Tibial nerve (tissue), 4 donors: ENCODE data around the gene AMZ2. TPM values are rescaled to one million over a fixed set of nuclear protein-coding genes. Genes with fewer than 3 reads are reported as not detected.
"Not testable (repeated sequence)": the region's sequence is repeated elsewhere in the genome, so short reads cannot be mapped to it uniquely, and the experiment has no call there.

Experiments used
- DNase-seq, 2 donors: peaks; one replicate each; pipeline ENCODE4 v3.0.0-alpha.2; 2019; ENCODE audit warnings: low spot score in 2 of 2
- H3K27ac ChIP-seq, 4 donors: fragments of 200-600 bp; sonication (generic) in 3 of 4; one replicate each; pipeline ENCODE4 v1.5.1; 2017 to 2019; ENCODE audit warnings: mild to moderate bottlenecking in 1 of 4
- H3K27me3 ChIP-seq, 2 donors: fragments of 200-600 bp; sonication (generic) in 1 of 2; one replicate each; pipeline versions ENCODE4 v1.5.1 to v1.6.0; 2017 to 2019
- H3K36me3 ChIP-seq, 3 donors: fragments of 200-600 bp; sonication (generic); one replicate each; pipeline ENCODE4 v1.5.1; 2018 to 2019
- H3K4me1 ChIP-seq, 4 donors: fragments of 200-600 bp; sonication (generic) in 3 of 4; one replicate each; pipeline ENCODE4 v1.5.1; 2017 to 2019
- H3K4me3 ChIP-seq, 4 donors: fragments of 200-600 bp; sonication (generic) in 3 of 4; one replicate each; pipeline ENCODE4 v1.5.1; 2017 to 2019; ENCODE audit warnings: mild to moderate bottlenecking in 1 of 4, moderate library complexity in 1 of 4
- H3K9me3 ChIP-seq, 4 donors: fragments of 200-600 bp; sonication (generic) in 3 of 4; one replicate each; pipeline ENCODE4 v1.5.1; 2017 to 2019
- CTCF ChIP-seq, 5 experiments: fragments of 200-600 bp in 3 of 5; fragments of 450-650 bp in 2 of 5; sonication (generic) in 3 of 5; IDR thresholded peaks; one replicate each; pipeline ENCODE4 v1.5.1; 2016 to 2019; ENCODE audit warnings: antibody characterized with exemption in 5 of 5, mild to moderate bottlenecking in 3 of 5, moderate library complexity in 2 of 5
- EP300 ChIP-seq, 2 donors: sonication (generic); formaldehyde crosslinking; IDR thresholded peaks; one replicate each; pipeline ENCODE4 v1.6.1; 2017; ENCODE audit warnings: antibody characterized with exemption in 2 of 2, mild to moderate bottlenecking in 1 of 2
- POLR2A ChIP-seq, 2 donors: fragments of 450-650 bp; IDR thresholded peaks; one replicate each; pipeline ENCODE4 v1.6.1; 2017; ENCODE audit warnings: antibody characterized with exemption in 2 of 2, mild to moderate bottlenecking in 2 of 2, moderate library complexity in 2 of 2
- WGBS, 2 donors: methylation state at CpG; one replicate each; pipeline ENCODE4 v1.1.5; 2018; 5-methylcytosine and 5-hydroxymethylcytosine counted together
- total RNA-seq, 4 donors: library from RNA; depleted of rRNA; stranded (reverse); fragments of >200 nt; gene quantifications; one replicate each; pipeline ENCODE4 v1.1.0, GENCODE V29; 2016

The AMZ2 gene, protein sequence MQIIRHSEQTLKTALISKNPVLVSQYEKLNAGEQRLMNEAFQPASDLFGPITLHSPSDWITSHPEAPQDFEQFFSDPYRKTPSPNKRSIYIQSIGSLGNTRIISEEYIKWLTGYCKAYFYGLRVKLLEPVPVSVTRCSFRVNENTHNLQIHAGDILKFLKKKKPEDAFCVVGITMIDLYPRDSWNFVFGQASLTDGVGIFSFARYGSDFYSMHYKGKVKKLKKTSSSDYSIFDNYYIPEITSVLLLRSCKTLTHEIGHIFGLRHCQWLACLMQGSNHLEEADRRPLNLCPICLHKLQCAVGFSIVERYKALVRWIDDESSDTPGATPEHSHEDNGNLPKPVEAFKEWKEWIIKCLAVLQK
- total RNA-seq: 10 to 100 TPM; 27.6 to 38.2 (median 31.7) TPM

DNA sequence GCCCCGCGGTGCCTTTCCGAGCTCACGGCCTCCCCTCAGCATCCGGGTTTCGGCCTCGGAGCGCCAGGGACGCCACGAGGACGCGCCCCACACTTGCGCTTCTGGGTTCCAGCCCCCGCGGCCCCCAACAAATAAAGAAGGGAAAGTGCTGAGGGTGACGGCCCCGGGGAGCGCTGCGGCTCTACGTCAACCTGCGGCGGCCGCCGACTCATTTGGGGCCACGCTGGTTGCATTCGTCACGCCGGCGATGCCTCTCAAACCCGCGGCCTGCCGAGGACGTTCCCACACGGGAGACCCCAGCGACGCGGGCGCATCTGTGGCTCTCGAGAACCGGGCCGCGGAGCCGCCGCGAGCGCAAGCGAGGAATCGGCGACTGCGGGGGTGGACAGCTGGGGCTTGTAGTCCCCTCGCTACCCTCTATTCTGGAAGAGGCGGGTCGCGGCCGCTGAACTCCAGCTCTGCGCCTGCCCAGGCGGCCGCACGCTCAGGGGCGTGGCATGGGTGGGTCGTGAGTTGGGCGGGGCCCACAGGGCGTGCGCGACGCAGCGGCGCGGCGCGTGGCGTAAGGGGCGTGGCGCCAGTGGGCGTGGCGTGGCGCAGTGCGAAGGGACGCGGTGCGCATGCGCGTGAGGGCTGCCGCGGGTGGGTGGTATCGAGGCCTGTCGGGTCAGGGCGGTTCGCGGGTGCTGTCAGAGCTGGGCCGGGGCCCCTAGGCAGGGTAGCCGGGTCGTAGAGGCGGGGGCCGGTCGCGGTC, at the start of gene AMZ2:
TSS of gene AMZ2 (plus strand) at position 599 of the 754 bp plus-strand sequence. CDS start 2,145 bp downstream, outside the sequence.
- H3K27me3 ChIP-seq: no peaks in the 10 kb centered on the region
- H3K4me3 ChIP-seq: peak within 1 kb of the TSS; percentile 68 to 96 (median 88)
- H3K27ac ChIP-seq: peak within 1 kb of the TSS; percentile 94 to 98 (median 97)
- DNase-seq: peak; percentile 88 to 89
- H3K4me1 ChIP-seq: peaks cover 0 to 20% (median 6%) of the 10 kb centered on the region in 4 donors
- 0 to 1% methylated on average over 57 to 61 of the region's 97 CpGs for WGBS, 2 donors
- H3K9me3 ChIP-seq: no peaks in the 10 kb centered on the region
- peaks cover 0 to 23% (median 0%) of the 10 kb centered on the region in 3 donors for H3K36me3 ChIP-seq
- TF ChIP-seq CTCF (IDR thresholded peaks at IDR 0.05): peak in 2 of 5 experiments; percentile 45 to 49
- peak; percentile 91 to 98 for TF ChIP-seq POLR2A (IDR thresholded peaks at IDR 0.05)
- TF ChIP-seq EP300 (IDR thresholded peaks at IDR 0.05): peak; percentile 31 to 99

- WGBS, 2 donors: 1 to 2% methylated on average over 16 to 69 of the region's 101 CpGs
- TF ChIP-seq EP300 (IDR thresholded peaks at IDR 0.05) (no peak), POLR2A (IDR thresholded peaks at IDR 0.05) (no peak), CTCF (IDR thresholded peaks at IDR 0.05) (no peak)
- Histone ChIP-seq H3K9me3 (no peaks in the 10 kb centered on the region), H3K4me1 (peaks cover 0 to 56% (median 46%) of the 10 kb centered on the region in 4 donors), H3K27ac (no peak overlapping the region), H3K4me3 (peak overlapping the region in 2 of 4 donors; percentile 31 to 42), H3K27me3 (peaks cover 0 to 65% of the 10 kb centered on the region in 2 donors), H3K36me3 (no peaks in the 10 kb centered on the region)
- DNase-seq: no peak
These were observed 48.7 kb upstream of the AMZ2 start for GRCh38 chr17:68198931-68199836.

DNA sequence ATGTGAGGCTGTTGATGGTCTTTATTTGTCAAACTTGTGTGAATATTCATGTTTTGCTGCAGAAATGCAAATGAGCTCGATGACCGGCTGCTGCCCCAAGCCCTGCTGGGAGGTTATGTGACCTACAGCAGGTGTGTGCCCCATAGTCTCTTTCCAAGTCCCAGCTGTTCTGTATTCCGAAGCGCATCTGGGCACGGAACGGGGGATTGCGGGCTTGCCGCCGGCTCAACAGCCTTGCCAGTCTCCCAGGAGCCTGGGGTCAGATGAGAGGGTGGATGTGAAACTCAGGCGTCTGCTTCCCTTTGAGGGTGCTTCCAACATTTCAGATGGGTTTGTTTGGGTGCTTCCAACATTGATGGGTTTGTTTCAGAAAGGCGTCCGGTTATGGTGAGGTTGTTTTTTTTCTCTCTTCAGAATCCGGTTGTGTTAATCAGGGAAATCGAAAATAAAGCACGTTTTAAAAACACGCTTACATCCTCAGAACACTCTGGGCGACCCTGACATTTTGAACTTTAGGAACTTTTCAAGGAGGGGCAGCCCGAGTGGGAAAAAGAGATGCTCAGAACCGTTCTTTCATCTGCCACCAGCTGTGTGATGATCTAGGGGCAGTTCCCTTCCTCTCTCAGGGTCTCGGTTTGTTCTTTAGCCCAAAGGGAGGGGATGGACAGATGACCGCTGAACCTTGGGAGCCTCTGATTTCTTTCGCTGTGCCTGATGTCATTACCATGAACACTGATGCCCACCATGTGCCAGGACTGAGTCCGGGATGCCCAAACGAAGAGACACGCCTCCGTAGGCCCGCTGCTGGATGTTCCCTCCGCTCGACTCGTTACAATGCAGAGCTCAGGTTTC, 47.8 kb upstream of the AMZ2 start:
- Histone ChIP-seq H3K4me3 (peak overlapping the region; percentile 2 to 42 (median 16)), H3K27ac (no peak overlapping the region), H3K27me3 (peaks cover 0 to 62% of the 10 kb centered on the region in 2 donors), H3K9me3 (no peaks in the 10 kb centered on the region), H3K36me3 (no peaks in the 10 kb centered on the region), H3K4me1 (peaks cover 0 to 62% (median 46%) of the 10 kb centered on the region in 4 donors)
- whole genome bisulfite sequencing, 2 donors: 4 to 5% methylated on average over 29 to 30 of the region's 30 CpGs
- DNase-seq: no peak
- TF ChIP-seq POLR2A (IDR thresholded peaks at IDR 0.05): no peak
- TF ChIP-seq EP300 (IDR thresholded peaks at IDR 0.05): no peak
- TF ChIP-seq CTCF (IDR thresholded peaks at IDR 0.05): no peak

DNA sequence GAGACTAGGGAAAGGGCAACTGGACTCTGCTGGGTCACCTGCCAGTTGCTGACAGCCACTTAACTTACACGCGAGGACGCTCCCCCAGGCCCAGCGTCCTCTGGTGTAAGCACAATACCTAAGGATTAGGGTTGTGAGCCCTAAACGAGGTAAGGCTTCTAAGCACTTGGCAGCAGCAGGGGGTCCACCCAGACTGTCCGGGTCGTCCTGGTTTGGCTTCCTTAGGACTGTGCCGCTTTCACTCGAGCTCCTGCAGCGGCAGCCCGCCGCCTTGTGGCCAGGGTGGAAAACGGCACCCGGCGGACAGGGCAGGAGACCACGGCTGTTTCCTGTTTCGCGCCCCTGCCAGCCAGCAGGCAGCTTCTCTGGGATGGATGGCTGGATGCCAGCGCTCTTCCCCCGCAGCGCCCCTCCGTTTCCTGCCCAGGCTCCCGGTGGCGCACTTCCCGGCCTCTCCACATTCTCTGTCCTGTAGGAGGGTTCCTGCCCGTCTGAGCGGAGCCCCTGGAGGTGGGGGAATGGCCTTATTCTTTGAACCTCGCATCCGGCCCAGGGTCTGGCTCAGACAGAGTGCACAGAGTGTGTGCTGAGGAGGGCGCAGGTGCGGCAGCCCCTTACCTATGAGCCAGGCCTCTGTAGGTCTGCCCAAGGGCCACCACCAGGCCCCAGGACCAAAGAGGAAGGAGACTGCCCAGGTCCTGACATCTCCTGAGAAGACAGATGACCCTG, 47.0 kb upstream of the AMZ2 start:
- H3K4me3 ChIP-seq: peak overlapping the region; percentile 2 to 41 (median 16)
- H3K9me3 ChIP-seq: no peaks in the 10 kb centered on the region
- no peaks in the 10 kb centered on the region for H3K36me3 ChIP-seq
- H3K27me3 ChIP-seq: peaks cover 0 to 54% of the 10 kb centered on the region in 2 donors
- peak; percentile 83 to 95 (median 92) for TF ChIP-seq CTCF (IDR thresholded peaks at IDR 0.05)
- no peak for TF ChIP-seq EP300 (IDR thresholded peaks at IDR 0.05)
- H3K4me1 ChIP-seq: peaks cover 0 to 59% (median 45%) of the 10 kb centered on the region in 4 donors
- WGBS, 2 donors: 3 to 6% methylated on average over 15 to 27 of the region's 31 CpGs
- H3K27ac ChIP-seq: no peak overlapping the region
- DNase-seq: peak; percentile 67 to 77

DNA sequence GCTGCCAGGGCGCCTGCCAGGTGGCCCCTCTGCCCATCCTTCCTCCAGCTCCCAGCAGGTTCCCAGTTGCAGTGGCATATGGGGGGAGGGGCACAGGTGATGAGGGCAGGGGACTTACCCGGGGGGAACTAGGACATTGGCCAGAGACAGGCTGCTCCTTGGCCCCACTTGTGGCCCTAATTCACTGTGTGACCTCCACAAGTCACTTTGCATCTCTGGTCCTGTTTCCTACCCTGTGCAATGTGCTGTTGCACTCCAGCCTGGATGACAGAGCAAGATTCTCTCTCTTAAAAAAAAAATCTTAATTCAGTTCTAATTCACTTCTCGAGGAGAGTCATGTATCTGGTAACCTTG, 46.4 kb upstream of the AMZ2 start:
- H3K9me3 ChIP-seq, H3K4me3 ChIP-seq, DNase-seq, H3K36me3 ChIP-seq, H3K27ac ChIP-seq: not testable (repeated sequence)
- WGBS, 2 donors: 46 to 47% methylated on average over 3 of the region's 3 CpGs
- Histone ChIP-seq H3K4me1 (peaks cover 0 to 53% (median 39%) of the 10 kb centered on the region in 4 donors), H3K27me3 (peaks cover 0 to 49% of the 10 kb centered on the region in 2 donors)

GRCh38 chr17:68202321-68202720, 45.5 kb upstream of the AMZ2 start:
- DNase-seq, H3K4me3 ChIP-seq, H3K9me3 ChIP-seq, H3K36me3 ChIP-seq, H3K27ac ChIP-seq: not testable (repeated sequence)
- Histone ChIP-seq H3K27me3 (peaks cover 0 to 40% of the 10 kb centered on the region in 2 donors), H3K4me1 (peaks cover 0 to 51% (median 31%) of the 10 kb centered on the region in 4 donors)
- 93% methylated on average over 2 of the region's 2 CpGs for WGBS, 2 donors
